HepG2 (cell line): ENCODE measurements around the gene ZNF581. TPM values are rescaled to one million over a fixed set of nuclear protein-coding genes. Genes with fewer than 3 reads are reported as not detected.

ENCODE experiments used
- ATAC-seq: fragments of 200-7000 bp; cut with Tn5 transposase; 3 replicates; pipeline ENCODE4 v1.9.1; 2020; ENCODE audit warnings: mild to moderate bottlenecking, moderate library complexity
- BruUV-seq: library from RNA; stranded (reverse); fragments of 400-500 nt; replicated peaks from 2 replicates; lab custom pipeline; 2021; lab: Mats Ljungman, UMichigan
- CTCF ChIA-PET: fragments of 300-600 bp; formaldehyde crosslinking; extraction: SDS; loops from one replicate; lab custom pipeline; 2021; ENCODE audit warnings: low total read pairs, inconsistent platforms, low intra/inter-chr PET ratio; lab: Yijun Ruan, JAX
- POLR2A ChIA-PET: fragments of 350-600 bp; sonication (Branson Sonifier 250); formaldehyde crosslinking; loops from one replicate; lab custom pipeline; 2020; ENCODE audit warnings: antibody characterized with exemption, inconsistent platforms; lab: Yijun Ruan, JAX
- DNase-seq: peaks from one replicate; pipeline ENCODE4 v3.0.0-alpha.2; 2015; ENCODE audit warnings: low spot score
- FAIRE-seq: peaks from 3 replicates; lab custom pipeline; 2011; peaks lifted over from hg19 to GRCh38; lab: Jason Lieb, UNC
- H2AFZ ChIP-seq: one replicate; pipeline ENCODE4 v1.6.1; 2011; ENCODE audit warnings: low read length, inconsistent platforms
- H3K27ac ChIP-seq: fragments of 300-600 bp; 3 replicates; pipeline ENCODE4 v1.8.0; 2011; ENCODE audit warnings: mixed run types, mild to moderate bottlenecking, mixed read lengths, low read length, inconsistent platforms; ENCODE audit not compliant: insufficient read depth; ENCODE audit errors: extremely low read length
- H3K27me3 ChIP-seq, 2 experiments: fragments of 200-600 bp in 1 of 2; 2 replicates in 1 of 2; 3 replicates in 1 of 2; pipeline versions ENCODE4 v1.6.0 to v1.8.0; 2011; ENCODE audit warnings: low read length in 2 of 2, mild to moderate bottlenecking in 2 of 2, moderate library complexity in 2 of 2, inconsistent platforms in 1 of 2; ENCODE audit not compliant: insufficient read depth in 2 of 2, control insufficient read depth in 1 of 2
- H3K36me3 ChIP-seq, 2 experiments: fragments of 200-600 bp in 1 of 2; replicated peaks in 1 of 2; 2 replicates in 1 of 2; 3 replicates in 1 of 2; pipeline versions ENCODE4 v1.5.1 to v1.8.0; 2011; ENCODE audit warnings: low read length in 2 of 2, inconsistent platforms in 1 of 2; ENCODE audit not compliant: insufficient read depth in 2 of 2, control insufficient read depth in 1 of 2
- H3K4me1 ChIP-seq: 2 replicates; pipeline ENCODE4 v1.5.1; 2012; ENCODE audit warnings: low read length, inconsistent platforms; ENCODE audit not compliant: insufficient read depth
- H3K4me2 ChIP-seq: 2 replicates; pipeline ENCODE4 v1.6.0; 2011; ENCODE audit warnings: low read depth, low read length, inconsistent platforms
- H3K4me3 ChIP-seq, 3 experiments: fragments of 200-600 bp in 1 of 3; sonication (generic), shearing (Covaris generic) in 1 of 3; replicated peaks in 1 of 3; 2 replicates each; pipeline ENCODE4 v1.5.1; 2011 to 2016; ENCODE audit warnings: low read length in 3 of 3, inconsistent platforms in 2 of 3, low read depth in 2 of 3, mild to moderate bottlenecking in 2 of 3, control low read depth in 1 of 3, mixed read lengths in 1 of 3; ENCODE audit not compliant: insufficient read depth in 1 of 3
- H3K79me2 ChIP-seq: one replicate; pipeline ENCODE4 v1.6.1; 2011; ENCODE audit warnings: low read length, inconsistent platforms; ENCODE audit not compliant: insufficient read depth
- H3K9ac ChIP-seq: 2 replicates; pipeline ENCODE4 v1.6.0; 2011; ENCODE audit warnings: mild to moderate bottlenecking, low read depth, low read length, inconsistent platforms; ENCODE audit not compliant: insufficient read depth
- H3K9me3 ChIP-seq: 2 replicates; pipeline ENCODE4 v1.5.1; 2012; ENCODE audit warnings: mild to moderate bottlenecking, low read length
- H4K20me1 ChIP-seq: 2 replicates; pipeline ENCODE4 v1.6.0; 2011; ENCODE audit warnings: inconsistent platforms, mild to moderate bottlenecking, low read length, moderate library complexity; ENCODE audit not compliant: insufficient read depth
- AGO2 ChIP-seq: fragments of 200-400 bp; formaldehyde crosslinking; optimal IDR thresholded peaks from 2 replicates; pipeline ENCODE3; 2017; ENCODE audit warnings: mild to moderate bottlenecking, low read depth, low read length, moderate library complexity
- ESRRA ChIP-seq: sonication (generic); formaldehyde crosslinking; IDR thresholded peaks from 2 replicates; pipeline ENCODE4 v1.5.1; 2020; ENCODE audit warnings: mild to moderate bottlenecking, low read depth, missing genetic modification reagents
- FOXO4 ChIP-seq: sonication (generic); formaldehyde crosslinking; conservative IDR thresholded peaks from 2 replicates; pipeline ENCODE4 v1.8.1; 2023; ENCODE audit warnings: missing genetic modification reagents
- SRF ChIP-seq: IDR thresholded peaks from 2 replicates; pipeline ENCODE4 v1.6.1; 2011; ENCODE audit warnings: mild to moderate bottlenecking, low read depth, low read length, moderate library complexity
- ZGPAT ChIP-seq: IDR thresholded peaks from 2 replicates; pipeline ENCODE4 v1.6.1; 2016; ENCODE audit warnings: mild to moderate bottlenecking
- WGBS: methylation state at CpG from one replicate; pipeline ENCODE4 v1.1.6; 2017; ENCODE audit warnings: low lambda C conversion rate; 5-methylcytosine and 5-hydroxymethylcytosine counted together
- in situ Hi-C: cut with HindIII; loops from 2 replicates; pipeline ENCODE4 v1.10.0; 2017; ENCODE audit warnings: low pct_unique_long_range_greater_than_20kb; ENCODE audit not compliant: extremely low pct_ligation_motif_present
- intact Hi-C: fragments of 100-400 bp; cut with micrococcal nuclease; formaldehyde crosslinking; loops from one replicate; pipeline ENCODE4 v1.10.0; 2022; ENCODE audit not compliant: unreplicated experiment
- polyA plus RNA-seq, 8 experiments: library from polyadenylated mRNA; depleted of rRNA in 3 of 8; stranded (reverse) in 7 of 8; unstranded in 1 of 8; fragments of >200 nt; fragmentation: Illumina TruSeq in 4 of 8; extraction: Trizol in 4 of 8; gene quantifications; 2 replicates each; pipeline versions ENCODE4 v1.2.1 to v1.2.3, GENCODE V29; 2011 to 2016; ENCODE audit warnings: low read depth in 4 of 8, missing spikeins in 1 of 8, mixed read lengths in 1 of 8; ENCODE audit not compliant: insufficient read depth in 1 of 8
- total RNA-seq, 5 experiments: library from RNA; depleted of rRNA; stranded (reverse); fragments of >200 nt; fragmentation: Illumina TruSeq; extraction: Trizol; gene quantifications; 2 replicates each; pipeline ENCODE4 v1.2.3, GENCODE V29; 2016; ENCODE audit warnings: low read depth in 1 of 5

ZNF581 gene
- total and polyA plus RNA-seq, 2 of the 13 experiments (the other 11 are each of a cell fraction or from before 2014, with no cell fraction given) = 19.6 to 49.5 TPM

- Histone ChIP-seq H3K27me3 (no peaks in the 10 kb centered on the region; a peak in 1 of 5 replicates), H3K9ac (no peak overlapping the region), H3K36me3 (peaks cover 21 to 47% of the 10 kb centered on the region in 2 experiments; a peak in 4 of 5 replicates), H3K4me1 (peaks cover 73% of the 10 kb centered on the region), H4K20me1 (no peaks in the 10 kb centered on the region; the same call in 1 of the 2 replicates), H2AFZ (no peak overlapping the region), H3K27ac (no peak overlapping the region), H3K79me2 (peaks cover 62% of the 10 kb centered on the region), H3K4me2 (no peak overlapping the region), H3K9me3 (no peaks in the 10 kb centered on the region), H3K4me3 (no peak overlapping the region)
- FAIRE-seq (no peak), DNase-seq (no peak), ATAC-seq (no peak)
- ChIA-PET CTCF (no interaction called here), POLR2A (no interaction called here)
- WGBS = 96% methylated on average over 20 of the region's 24 CpGs
- intact Hi-C loops = no loop called here
- in situ Hi-C loops = no loop called here
- TF ChIP-seq ZGPAT (no peak), FOXO4 (0 out of 2 replicates have a peak, but pooled peaks have one; percentile 26), ESRRA (no peak), AGO2 (peak; percentile 17), SRF (no peak)
- BruUV-seq = no TSS peak
These were observed 36.2 kb downstream of the ZNF581 start for GRCh38 chr19:55679343-55680257.
